ENCODE results near the gene COBL. TPM values are rescaled to one million over a fixed set of nuclear protein-coding genes. Genes with fewer than 3 reads are reported as not detected.

The COBL gene
- total RNA-seq, 2 donors from 2014 or later, result 27.5 to 28.3 TPM

GRCh38 chr7:51066405-51066882 is 250.2 kb downstream of the COBL start:
- no peak overlapping the region for H3K27ac ChIP-seq (ENCODE audit: low read depth, low read length)
- peaks cover 3% of the 10 kb centered on the region for H3K9me3 Mint-ChIP-seq
- H3K4me3 Mint-ChIP-seq, result no peak overlapping the region
- H3K9ac ChIP-seq (ENCODE audit: extremely low read depth, low read length, poor library complexity, severe bottlenecking), result no peak overlapping the region
- no peak for TF ChIP-seq CTCF (conservative IDR thresholded peaks at IDR 0.05)
- no peaks in the 10 kb centered on the region for H3K27me3 Mint-ChIP-seq (ENCODE audit: insufficient read depth)
- peaks cover 33% of the 10 kb centered on the region for H3K4me1 Mint-ChIP-seq
- no peak for DNase-seq
- H3K27ac Mint-ChIP-seq, result no peak overlapping the region
- H3K4me3 ChIP-seq (ENCODE audit: low read length), result no peak overlapping the region
- H3K4me1 ChIP-seq (ENCODE audit: control insufficient read depth, insufficient read depth, low read length), result peaks cover 3% of the 10 kb centered on the region
- H3K9me3 ChIP-seq (ENCODE audit: control insufficient read depth, low read length), result no peaks in the 10 kb centered on the region
- no peaks in the 10 kb centered on the region for H3K36me3 ChIP-seq (ENCODE audit: control insufficient read depth, insufficient read depth, low read length)
- WGBS, 2 experiments (ENCODE audit: insufficient coverage in 1 of 2, insufficient read length in 1 of 2), result 97 to 98% methylated on average over 4 to 5 of the region's 5 CpGs
- no peaks in the 10 kb centered on the region for H3K27me3 ChIP-seq (ENCODE audit: control insufficient read depth, insufficient read depth, low read length, poor library complexity, severe bottlenecking)
- H3K36me3 Mint-ChIP-seq (ENCODE audit: low read depth), result peaks cover 10% of the 10 kb centered on the region

GRCh38 chr7:51065766-51066165 is 250.8 kb downstream of the COBL start:
- Histone ChIP-seq H3K9me3 (ENCODE audit: control insufficient read depth, low read length) (no peaks in the 10 kb centered on the region), H3K4me1 (ENCODE audit: control insufficient read depth, insufficient read depth, low read length) (peaks cover 3% of the 10 kb centered on the region), H3K9ac (ENCODE audit: extremely low read depth, low read length, poor library complexity, severe bottlenecking) (no peak overlapping the region), H3K27me3 (ENCODE audit: control insufficient read depth, insufficient read depth, low read length, poor library complexity, severe bottlenecking) (no peaks in the 10 kb centered on the region), H3K4me3 (ENCODE audit: low read length) (no peak overlapping the region), H3K27ac (ENCODE audit: low read depth, low read length) (no peak overlapping the region), H3K36me3 (ENCODE audit: control insufficient read depth, insufficient read depth, low read length) (no peaks in the 10 kb centered on the region)
- no peaks in the 10 kb centered on the region for H3K27me3 Mint-ChIP-seq (ENCODE audit: insufficient read depth)
- peaks cover 3% of the 10 kb centered on the region for H3K9me3 Mint-ChIP-seq
- no peak for TF ChIP-seq CTCF (conservative IDR thresholded peaks at IDR 0.05)
- peaks cover 29% of the 10 kb centered on the region for H3K4me1 Mint-ChIP-seq
- DNase-seq, result no peak
- no peak overlapping the region for H3K27ac Mint-ChIP-seq
- peaks cover 10% of the 10 kb centered on the region for H3K36me3 Mint-ChIP-seq (ENCODE audit: low read depth)
- 93 to 95% methylated on average over 6 of the region's 6 CpGs for WGBS, 2 experiments (ENCODE audit: insufficient coverage in 1 of 2, insufficient read length in 1 of 2)
- no peak overlapping the region for H3K4me3 Mint-ChIP-seq

DNA sequence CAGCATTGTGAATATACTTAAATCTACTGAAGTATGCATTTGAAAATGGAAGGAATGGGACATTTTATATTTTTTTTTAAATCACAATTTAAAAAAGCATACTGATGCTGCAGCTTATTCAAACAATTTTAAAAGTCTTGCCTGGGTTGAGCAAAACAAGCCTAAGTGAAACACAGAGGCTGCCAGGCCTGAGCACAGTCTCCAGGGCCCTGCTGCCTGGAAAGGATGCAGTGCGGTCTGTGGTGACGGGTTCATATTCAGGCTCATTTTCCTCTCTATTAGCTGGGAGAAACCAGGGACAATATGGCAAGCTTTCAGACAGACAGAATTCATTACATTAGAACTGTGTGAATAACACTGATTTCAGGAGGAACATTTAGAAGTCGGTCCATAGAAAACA is 251.9 kb downstream of the COBL start:
- Mint-ChIP-seq H3K27ac (no peak overlapping the region), H3K9me3 (peaks cover 3% of the 10 kb centered on the region), H3K27me3 (ENCODE audit: insufficient read depth) (no peaks in the 10 kb centered on the region), H3K4me1 (peaks cover 24% of the 10 kb centered on the region), H3K36me3 (ENCODE audit: low read depth) (peaks cover 18% of the 10 kb centered on the region), H3K4me3 (no peak overlapping the region)
- Histone ChIP-seq H3K9me3 (ENCODE audit: control insufficient read depth, low read length) (no peaks in the 10 kb centered on the region), H3K27me3 (ENCODE audit: control insufficient read depth, insufficient read depth, low read length, poor library complexity, severe bottlenecking) (no peaks in the 10 kb centered on the region), H3K4me1 (ENCODE audit: control insufficient read depth, insufficient read depth, low read length) (peaks cover 3% of the 10 kb centered on the region), H3K9ac (ENCODE audit: extremely low read depth, low read length, poor library complexity, severe bottlenecking) (no peak overlapping the region), H3K4me3 (ENCODE audit: low read length) (no peak overlapping the region), H3K27ac (ENCODE audit: low read depth, low read length) (no peak overlapping the region), H3K36me3 (ENCODE audit: control insufficient read depth, insufficient read depth, low read length) (no peaks in the 10 kb centered on the region)
- DNase-seq, result no peak
- TF ChIP-seq CTCF (conservative IDR thresholded peaks at IDR 0.05), result no peak
- 94 to 97% methylated on average over 3 of the region's 3 CpGs for WGBS, 2 experiments (ENCODE audit: insufficient coverage in 1 of 2, insufficient read length in 1 of 2)
